Measurements from ENCODE around the gene MEGF6.
A peak's percentile ranks its signal among the peaks of the same experiment; 100 is the strongest.

MEGF6 gene

DNA sequence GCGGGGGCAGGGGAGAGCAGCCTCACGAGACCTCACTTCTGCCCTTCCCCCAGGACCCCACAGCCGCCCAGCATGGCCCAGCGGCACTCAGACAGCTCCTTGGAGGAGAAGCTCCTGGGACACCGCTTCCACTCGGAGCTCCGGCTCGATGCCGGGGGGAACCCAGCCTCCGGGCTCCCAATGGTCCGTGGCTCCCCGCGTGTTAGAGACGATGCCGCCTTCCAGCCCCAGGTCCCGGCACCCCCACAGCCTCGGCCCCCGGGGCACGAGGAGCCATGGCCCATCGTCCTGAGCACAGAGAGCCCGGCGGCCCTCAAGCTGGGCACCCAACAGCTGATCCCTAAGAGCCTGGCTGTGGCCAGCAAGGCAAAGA, 148.3 kb downstream of the MEGF6 start:
- Histone ChIP-seq H3K9me3 (ENCODE audit: control insufficient read depth, insufficient read depth, low read length) (no peaks in the 10 kb centered on the region), H3K4me1 (ENCODE audit: insufficient read depth, low read length) (peaks cover 13% of the 10 kb centered on the region; the same call in 1 of the 2 replicates), H3K9ac (ENCODE audit: low read depth, low read length) (no peak overlapping the region), H3K36me3 (ENCODE audit: insufficient read depth, low read length) (no peaks in the 10 kb centered on the region)

DNA sequence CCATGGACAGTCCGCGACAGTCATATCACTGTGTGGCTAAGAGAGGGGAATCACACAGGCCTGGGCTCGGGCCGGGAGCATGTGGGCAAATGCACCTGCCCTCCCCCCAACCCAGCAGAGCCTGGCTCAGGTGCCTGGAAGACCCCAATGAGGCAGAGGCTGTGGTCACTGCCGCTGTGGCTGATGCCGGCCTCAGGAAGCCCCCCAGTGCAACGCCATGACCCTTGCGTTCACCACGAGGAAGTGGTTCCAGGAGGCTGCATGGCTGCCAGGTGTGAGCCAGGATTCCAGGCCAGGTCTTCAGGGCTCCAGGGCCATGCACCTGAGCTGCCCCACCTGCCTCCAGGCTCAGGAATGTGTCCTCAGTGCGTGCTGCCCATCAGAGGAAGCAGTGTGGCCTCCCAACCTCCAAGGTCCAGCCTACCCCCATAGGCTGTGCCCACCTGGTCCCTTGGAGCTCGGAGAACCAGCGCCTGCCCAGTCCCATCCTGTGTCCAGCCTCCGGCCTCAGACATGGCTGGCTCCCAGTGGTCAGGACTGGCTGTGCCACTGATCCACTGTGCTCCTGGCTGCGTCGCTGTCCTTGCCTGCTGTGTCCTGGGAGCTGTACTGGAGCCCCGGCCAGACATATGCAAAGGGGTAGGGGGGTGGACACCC, 148.8 kb downstream of the MEGF6 start:
- Histone ChIP-seq H3K36me3 (ENCODE audit: insufficient read depth, low read length) (no peaks in the 10 kb centered on the region), H3K9ac (ENCODE audit: low read depth, low read length) (no peak overlapping the region), H3K9me3 (ENCODE audit: control insufficient read depth, insufficient read depth, low read length) (no peaks in the 10 kb centered on the region), H3K4me1 (ENCODE audit: insufficient read depth, low read length) (peaks cover 13% of the 10 kb centered on the region; the same call in 1 of the 2 replicates)

DNA sequence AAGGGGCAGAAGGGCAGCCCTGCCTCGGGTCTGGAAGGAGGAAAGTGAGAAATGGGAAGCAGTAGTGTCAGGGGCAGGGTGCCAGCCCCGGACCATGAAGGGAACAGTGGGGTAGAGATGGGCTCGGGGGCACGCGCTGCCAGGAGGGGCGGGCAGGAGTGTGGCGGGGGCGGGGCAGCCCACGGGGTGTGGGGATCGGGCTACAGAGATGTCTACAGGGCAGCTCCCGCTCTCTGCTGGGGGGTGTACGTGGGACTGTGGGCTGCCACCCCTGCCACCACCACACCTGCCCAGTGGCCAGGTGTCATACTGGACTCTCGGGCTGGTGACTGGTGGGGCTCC, 149.4 kb downstream of the MEGF6 start:
- Histone ChIP-seq H3K9ac (ENCODE audit: low read depth, low read length) (no peak overlapping the region), H3K4me1 (ENCODE audit: insufficient read depth, low read length) (peaks cover 13% of the 10 kb centered on the region; the same call in 1 of the 2 replicates), H3K9me3 (ENCODE audit: control insufficient read depth, insufficient read depth, low read length) (no peaks in the 10 kb centered on the region), H3K36me3 (ENCODE audit: insufficient read depth, low read length) (no peaks in the 10 kb centered on the region)

DNA sequence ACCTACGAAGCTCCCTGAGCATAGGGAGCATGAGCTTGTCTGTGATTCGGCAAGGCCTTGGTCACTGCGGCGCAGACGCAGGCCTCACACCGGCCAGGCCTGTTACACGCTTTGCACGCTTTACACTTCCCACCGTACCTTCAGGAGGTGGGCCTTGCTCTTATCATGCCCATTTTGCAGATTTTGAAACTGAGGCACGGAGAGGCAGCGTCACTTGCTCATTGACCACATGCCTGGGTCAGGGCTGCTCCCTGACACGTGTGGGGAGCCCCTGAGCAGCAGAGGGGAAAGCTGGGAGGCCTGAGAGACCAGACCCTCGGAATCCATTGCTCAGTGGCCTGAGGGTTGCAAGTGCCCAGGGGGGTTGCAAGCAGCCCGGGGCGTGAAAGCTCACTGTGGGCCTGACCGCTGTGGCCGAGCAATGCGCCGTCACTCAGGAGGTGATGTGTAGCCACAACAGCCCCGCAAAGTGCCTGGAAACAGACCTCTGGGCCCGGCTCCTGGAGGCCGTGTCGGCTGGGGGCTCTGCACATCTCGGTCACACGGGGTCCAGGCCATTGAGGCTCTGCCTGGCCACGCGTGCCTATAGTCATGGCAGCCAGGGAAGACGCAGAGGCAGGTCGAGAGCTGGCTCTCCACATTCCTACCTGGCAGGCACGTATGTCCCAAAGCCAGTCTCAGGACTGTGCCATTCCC, 149.9 kb downstream of the MEGF6 start:
- no peaks in the 10 kb centered on the region for H3K9me3 ChIP-seq (ENCODE audit: control insufficient read depth, insufficient read depth, low read length)
- peaks cover 13% of the 10 kb centered on the region; the same call in 1 of the 2 replicates for H3K4me1 ChIP-seq (ENCODE audit: insufficient read depth, low read length)
- no peaks in the 10 kb centered on the region for H3K36me3 ChIP-seq (ENCODE audit: insufficient read depth, low read length)

DNA sequence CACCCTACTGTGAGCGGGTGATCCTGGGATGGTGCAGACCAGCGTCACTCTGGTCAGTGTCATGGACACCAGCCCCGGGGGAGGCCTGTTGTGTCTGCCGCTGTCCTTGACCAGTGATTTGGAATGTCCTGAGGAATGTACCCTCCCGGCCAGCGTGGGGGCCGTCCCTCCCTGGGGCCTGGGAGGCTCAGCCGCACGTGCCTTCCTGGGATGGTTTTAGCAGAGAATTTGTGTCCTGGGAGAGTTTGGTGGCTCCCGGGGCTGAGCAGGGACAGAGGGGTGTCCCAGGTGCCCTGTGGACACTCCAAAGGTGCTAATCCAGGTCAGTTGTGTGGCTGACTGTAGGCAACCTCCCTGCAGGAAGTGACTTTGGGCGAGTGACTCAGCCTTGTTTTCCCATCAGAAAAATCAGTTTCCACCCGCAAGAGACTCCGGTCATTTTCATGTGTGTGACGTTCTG, 150.6 kb downstream of the MEGF6 start:
- no peaks in the 10 kb centered on the region for H3K36me3 ChIP-seq (ENCODE audit: insufficient read depth, low read length)
- H3K4me1 ChIP-seq (ENCODE audit: insufficient read depth, low read length), result peaks cover 12% of the 10 kb centered on the region; the same call in 1 of the 2 replicates
- H3K9ac ChIP-seq (ENCODE audit: low read depth, low read length), result no peak overlapping the region
- no peaks in the 10 kb centered on the region for H3K9me3 ChIP-seq (ENCODE audit: control insufficient read depth, insufficient read depth, low read length)

More for the DNA sequence above, 149.9 kb downstream of the MEGF6 start:
- no peak overlapping the region for H3K9ac ChIP-seq (ENCODE audit: low read depth, low read length)

DNA sequence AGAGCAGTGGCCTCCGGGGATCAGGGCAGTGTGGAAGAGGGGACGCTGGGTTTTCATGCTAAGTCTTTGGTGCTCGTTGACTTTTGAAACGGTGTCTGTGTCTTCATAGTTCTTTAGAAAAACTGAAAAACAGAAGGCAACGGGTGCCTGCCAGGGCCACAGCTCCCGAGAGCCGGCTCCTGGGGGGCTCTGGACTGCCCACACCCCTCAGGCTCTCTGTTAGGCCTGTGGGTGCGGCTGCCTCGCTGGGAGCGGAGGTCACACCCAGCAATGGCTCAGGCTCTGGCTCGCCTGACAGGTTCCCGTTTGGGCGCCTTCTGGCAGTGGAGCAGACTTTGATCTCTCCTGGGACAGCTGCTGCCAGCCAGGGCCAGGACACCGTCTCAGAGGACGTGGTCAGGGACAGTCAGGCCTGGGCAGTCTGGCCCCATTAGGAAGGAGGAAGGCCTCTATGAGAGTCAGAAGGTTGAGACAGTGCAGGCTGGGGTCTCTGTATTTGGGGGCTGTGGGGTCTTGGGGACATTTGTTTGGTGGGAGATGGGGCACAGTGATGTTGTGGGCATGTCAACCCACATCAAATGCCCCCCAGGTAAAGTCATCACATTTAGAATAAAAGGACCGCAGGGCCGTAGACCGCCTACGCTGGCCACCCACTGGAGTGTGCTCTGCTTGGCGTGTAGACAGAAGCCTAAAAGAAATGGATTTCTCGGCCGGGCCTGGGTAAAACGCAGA, 151.2 kb downstream of the MEGF6 start:
- H3K9ac ChIP-seq (ENCODE audit: low read depth, low read length), result no peak overlapping the region
- no peaks in the 10 kb centered on the region for H3K36me3 ChIP-seq (ENCODE audit: insufficient read depth, low read length)
- H3K4me1 ChIP-seq (ENCODE audit: insufficient read depth, low read length), result peaks cover 12% of the 10 kb centered on the region; the same call in 1 of the 2 replicates
- no peaks in the 10 kb centered on the region for H3K9me3 ChIP-seq (ENCODE audit: control insufficient read depth, insufficient read depth, low read length)

DNA sequence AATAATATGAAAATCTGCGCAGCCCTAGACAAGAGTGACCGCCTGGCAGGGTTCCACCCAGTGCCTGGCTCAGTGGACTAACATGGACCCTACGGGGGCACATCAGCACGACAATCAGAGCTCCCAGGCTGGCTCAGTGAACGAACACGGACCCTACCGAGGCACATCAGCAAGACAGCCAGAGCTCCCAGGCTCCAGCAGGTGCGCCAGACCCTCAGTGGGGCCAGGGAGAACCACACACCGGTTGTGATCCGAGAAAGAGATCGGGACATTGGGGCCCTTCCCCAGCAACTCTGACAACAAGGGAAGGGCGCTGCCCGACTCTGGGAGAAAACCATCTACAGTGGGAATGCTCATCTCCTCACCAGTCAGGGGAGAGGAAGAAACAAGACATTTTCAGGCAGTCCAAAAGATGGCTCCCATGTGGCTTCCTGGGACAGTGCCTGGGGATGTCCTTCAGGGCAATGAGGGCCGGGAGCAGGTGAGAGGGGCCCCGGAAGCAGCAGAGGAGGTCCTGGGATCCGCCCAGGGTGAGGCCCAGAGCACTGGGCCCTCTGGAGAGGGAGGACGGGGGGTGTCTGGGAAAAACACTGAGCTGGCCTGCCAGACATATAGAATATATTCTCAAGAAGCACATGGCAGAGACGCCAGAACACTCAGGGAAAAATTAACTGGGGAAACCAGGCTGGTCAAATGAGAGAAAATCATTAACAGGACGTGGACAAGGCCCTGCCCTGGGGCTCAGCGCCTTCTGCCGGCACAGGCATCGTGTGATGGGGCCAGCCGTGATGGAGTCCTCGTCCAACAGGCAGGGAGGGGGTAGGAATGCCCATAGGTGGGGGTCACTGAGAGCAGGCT, 152.0 kb downstream of the MEGF6 start:
- H3K9ac ChIP-seq (ENCODE audit: low read depth, low read length), result no peak overlapping the region
- H3K36me3 ChIP-seq (ENCODE audit: insufficient read depth, low read length), result no peaks in the 10 kb centered on the region
- H3K4me1 ChIP-seq (ENCODE audit: insufficient read depth, low read length), result peaks cover 12% of the 10 kb centered on the region; the same call in 1 of the 2 replicates
- no peaks in the 10 kb centered on the region for H3K9me3 ChIP-seq (ENCODE audit: control insufficient read depth, insufficient read depth, low read length)

DNA sequence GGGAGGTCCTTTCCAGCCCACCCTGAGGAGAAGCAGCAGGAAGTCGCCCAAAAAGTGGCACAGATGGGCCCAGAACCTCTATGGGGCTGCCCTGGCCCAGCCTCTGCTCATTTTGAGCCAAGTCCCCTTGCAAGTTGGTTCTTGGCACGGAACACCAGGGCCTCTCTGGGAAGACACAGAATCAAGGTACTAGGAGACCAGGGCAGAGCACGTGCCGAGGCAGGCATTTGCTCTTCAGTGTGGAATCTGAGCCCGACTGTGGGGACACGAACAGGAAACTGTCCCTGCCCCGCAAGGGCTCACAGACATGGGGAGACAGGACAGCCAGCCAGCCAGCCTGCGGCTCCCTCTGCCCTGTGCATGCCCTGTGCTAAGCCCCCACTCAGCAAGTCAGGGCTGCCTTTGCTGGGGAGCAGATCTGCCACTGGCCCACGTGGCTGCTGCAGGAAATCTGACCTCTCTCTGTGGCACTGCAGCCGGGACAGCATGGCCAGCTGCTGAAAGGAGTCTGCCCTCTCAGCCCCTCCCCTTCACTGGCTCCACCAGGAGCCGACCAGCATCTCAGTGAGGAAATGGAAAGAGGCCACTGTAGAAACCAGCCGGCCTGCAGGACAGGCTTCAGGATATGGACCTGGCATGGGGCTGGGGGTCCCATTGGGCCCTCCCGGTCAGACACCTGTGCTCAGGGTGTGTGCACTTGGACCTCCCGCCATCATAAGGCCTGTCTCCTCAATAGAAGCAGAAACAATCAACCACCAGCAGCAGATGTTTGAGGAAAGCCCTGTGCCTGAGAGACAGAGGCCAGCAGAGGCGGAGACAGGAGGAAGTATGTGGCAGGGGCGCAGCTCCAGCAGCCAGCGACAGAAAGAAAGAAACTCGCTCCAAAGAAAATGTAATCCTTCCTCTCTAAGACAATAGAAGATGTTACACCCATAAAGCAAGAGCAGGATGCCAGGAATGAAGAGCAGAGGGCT, 153.1 kb downstream of the MEGF6 start:
- no peak overlapping the region for H3K9ac ChIP-seq (ENCODE audit: low read depth, low read length)
- no peaks in the 10 kb centered on the region for H3K9me3 ChIP-seq (ENCODE audit: control insufficient read depth, insufficient read depth, low read length)
- no peaks in the 10 kb centered on the region for H3K36me3 ChIP-seq (ENCODE audit: insufficient read depth, low read length)
- peaks cover 18% of the 10 kb centered on the region; the same call in 1 of the 2 replicates for H3K4me1 ChIP-seq (ENCODE audit: insufficient read depth, low read length)

DNA sequence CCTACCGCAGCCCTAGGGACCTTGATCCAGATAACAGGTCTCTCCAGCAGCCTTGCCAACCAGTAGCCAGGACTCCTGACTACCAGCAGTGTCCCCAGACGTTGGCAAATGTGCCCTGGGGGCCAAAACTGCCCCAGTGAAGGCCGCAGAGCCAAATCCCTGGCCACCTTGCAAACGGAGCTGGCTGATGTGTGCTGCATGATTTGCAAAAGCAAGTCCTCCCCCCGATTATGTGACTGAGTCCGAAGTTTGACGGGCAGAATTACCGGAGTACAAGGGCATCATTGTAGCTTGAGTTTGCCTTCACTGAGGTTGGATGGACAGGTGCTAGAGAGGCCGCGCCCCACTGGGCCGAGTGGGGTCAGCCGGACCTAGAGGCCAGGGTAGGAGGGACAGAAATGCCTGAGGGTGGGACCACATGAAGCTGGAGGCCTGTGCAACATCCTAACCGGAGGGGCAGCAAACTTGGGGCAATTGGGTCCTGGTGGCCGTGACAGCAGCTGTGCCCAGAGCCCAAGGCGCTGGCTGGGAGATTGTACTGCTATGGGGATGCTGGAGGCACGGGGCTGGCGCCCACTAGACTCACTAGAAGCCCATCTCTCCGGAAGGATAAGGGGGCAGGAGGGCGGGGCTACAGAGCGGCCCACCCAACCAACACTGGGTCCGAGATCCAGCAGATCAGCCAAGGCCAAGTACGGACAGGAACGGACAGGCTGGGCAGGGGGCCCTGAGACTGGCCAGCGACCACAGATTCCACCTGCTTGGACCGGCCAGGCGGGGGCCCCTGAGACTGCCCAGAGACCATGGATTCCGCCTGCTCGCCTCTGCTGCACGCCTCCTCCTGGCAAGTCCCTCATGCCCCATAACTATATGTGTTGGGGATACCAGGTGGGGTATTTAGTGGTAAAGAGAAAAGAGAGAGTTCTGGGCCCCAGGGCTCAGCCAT, 154.1 kb downstream of the MEGF6 start:
- no peaks in the 10 kb centered on the region for H3K36me3 ChIP-seq (ENCODE audit: insufficient read depth, low read length)
- H3K4me1 ChIP-seq (ENCODE audit: insufficient read depth, low read length), result peaks cover 18% of the 10 kb centered on the region; the same call in 1 of the 2 replicates
- no peaks in the 10 kb centered on the region for H3K9me3 ChIP-seq (ENCODE audit: control insufficient read depth, insufficient read depth, low read length)
- no peak overlapping the region for H3K9ac ChIP-seq (ENCODE audit: low read depth, low read length)

DNA sequence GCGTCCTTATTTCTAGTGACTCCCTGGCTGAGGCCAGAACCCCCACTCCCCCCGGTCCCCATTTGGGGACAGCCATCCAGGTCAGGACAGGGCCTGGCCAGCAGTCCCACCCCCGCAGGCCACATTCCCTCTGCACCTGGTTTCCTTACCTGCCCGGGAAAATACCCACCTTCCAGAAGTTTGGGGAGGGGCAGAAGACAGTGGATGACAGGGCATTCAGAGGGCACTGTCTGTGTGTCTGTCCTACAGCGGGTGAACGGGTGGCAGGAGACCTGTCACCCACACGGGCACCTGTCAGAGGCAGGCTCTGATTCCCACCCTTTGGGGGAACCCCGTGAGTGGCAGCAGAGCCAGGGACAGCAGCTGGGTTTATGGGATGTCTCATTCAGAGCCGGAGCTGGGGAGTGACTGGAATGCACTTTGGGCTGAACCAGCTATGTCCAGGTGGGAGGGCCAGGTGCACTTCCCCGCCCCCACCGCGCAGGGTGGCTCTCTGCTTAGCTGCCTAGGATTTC, 154.8 kb downstream of the MEGF6 start:
- no peaks in the 10 kb centered on the region for H3K9me3 ChIP-seq (ENCODE audit: control insufficient read depth, insufficient read depth, low read length)
- peaks cover 18% of the 10 kb centered on the region; the same call in 1 of the 2 replicates for H3K4me1 ChIP-seq (ENCODE audit: insufficient read depth, low read length)
- no peak overlapping the region for H3K9ac ChIP-seq (ENCODE audit: low read depth, low read length)
- H3K36me3 ChIP-seq (ENCODE audit: insufficient read depth, low read length), result no peaks in the 10 kb centered on the region

DNA sequence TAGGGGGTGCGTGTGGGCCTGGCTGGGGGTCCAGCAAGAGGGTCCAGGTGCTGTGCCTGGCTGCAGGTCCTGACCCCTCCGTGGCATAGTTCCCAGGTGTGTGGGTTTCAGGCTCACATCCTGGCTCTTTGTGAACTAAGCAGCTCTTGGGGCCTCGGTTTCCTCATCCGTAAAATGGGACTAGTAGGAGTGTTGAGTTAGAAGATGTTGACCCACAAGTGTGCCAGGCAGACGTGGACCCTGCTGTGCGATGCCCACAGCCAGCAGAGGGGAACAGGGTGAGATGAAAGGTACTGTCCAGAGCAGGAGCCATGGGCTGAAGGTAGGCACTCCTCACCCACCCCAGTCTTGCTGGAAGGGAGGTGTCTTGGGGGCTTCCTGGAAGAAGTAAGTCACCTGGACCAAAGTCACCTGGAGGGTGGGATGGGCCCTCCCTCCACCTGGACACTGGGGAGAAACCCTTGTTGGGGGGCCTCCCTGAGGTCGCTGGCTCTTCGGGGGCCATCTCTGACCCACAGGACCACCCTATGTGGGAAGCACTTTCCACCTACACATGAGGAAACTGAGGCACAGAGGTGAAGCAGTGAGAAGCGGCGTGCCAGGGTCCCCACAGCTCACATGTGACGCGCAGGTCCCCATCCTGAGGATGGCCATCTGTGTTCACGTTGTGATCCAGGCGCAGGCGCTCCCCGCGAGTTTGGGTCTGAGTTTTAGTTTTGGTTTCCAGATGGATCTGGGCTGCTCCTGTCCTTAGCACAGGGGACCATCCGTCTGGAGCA, 155.4 kb downstream of the MEGF6 start:
- peak overlapping the region; percentile 67; the same call in 1 of the 2 replicates for H3K9ac ChIP-seq (ENCODE audit: low read depth, low read length)
- H3K9me3 ChIP-seq (ENCODE audit: control insufficient read depth, insufficient read depth, low read length), result no peaks in the 10 kb centered on the region
- peaks cover 16% of the 10 kb centered on the region; the same call in 1 of the 2 replicates for H3K4me1 ChIP-seq (ENCODE audit: insufficient read depth, low read length)
- H3K36me3 ChIP-seq (ENCODE audit: insufficient read depth, low read length), result no peaks in the 10 kb centered on the region
